ENCODE measurements around the gene TPST1.
"Not testable (repeated sequence)": the region's sequence is repeated elsewhere in the genome, so short reads cannot be mapped to it uniquely, and the experiment has no call there.

The TPST1 gene

GRCh38 chr7:66189695-66190503 is 15.2 kb upstream of the TPST1 start:
- no peak for DNase-seq

DNA sequence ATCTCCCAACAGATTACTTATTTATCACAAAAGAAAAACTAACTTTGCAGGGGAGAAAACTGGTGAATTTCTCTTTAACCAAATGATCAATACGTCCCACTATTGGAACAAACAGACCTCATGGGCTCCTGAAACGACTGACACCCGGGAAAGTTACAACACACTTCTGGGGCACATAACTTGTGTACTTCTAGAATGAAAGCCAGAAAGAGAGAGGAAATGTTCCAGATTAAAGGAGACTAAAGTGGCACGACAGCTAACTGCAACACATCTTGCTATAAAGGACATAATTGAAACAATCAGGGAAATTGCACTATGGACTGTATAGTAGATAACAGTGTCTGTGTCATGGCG is 14.7 kb upstream of the TPST1 start:
- DNase-seq = no peak

DNA sequence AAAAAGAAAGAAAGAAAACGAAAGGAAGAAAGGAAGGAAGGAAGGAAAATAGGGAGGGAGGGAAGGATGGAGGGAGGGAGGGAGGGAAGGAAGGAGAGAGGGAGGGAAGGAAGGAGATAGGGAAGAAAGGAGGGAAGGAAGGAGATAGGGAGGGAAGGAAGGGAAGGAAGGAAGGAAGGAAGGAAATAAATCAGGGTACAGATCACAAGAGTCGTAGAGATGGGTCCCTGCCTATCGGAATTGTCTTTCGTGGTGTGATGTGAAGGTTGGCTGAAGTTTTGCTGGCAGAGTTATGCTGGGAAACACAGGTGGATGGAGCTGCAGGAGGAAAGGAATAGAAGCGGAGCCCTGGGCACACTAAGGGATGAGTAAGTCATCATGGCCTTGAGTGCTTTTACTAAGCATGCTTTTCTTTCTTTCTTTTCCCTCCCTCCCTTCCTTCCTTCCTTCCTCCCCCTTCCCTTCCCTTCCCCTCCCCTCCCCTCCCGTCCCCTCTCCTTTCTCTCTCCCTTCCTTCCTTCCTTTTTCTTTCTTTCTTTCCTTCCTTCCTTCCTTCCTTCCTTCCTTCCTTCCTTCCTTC is 11.9 kb upstream of the TPST1 start:
- no peak for DNase-seq

DNA sequence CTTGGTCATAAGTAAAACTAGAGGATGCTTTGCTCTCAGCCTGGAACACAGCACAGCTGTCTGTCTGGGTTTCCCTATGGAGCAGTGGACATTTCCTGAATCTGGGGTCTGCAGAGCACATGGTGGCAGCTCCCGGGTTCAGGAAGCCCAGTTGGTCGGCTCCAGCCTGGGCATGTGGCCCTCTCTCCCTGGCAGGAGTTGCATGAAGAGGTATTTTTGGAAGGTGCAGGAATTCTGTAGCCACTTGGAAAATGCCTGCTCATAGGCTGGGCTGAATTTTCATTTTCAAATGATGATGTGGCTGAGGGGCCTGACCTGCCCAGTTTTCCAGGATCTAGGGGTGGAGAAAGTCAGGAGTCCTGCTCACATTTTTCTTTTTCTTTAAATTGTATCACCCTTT is 6.7 kb upstream of the TPST1 start:
- no peak for DNase-seq

- no peak for DNase-seq
These were observed 6.2 kb upstream of the TPST1 start for GRCh38 chr7:66198956-66199355.

- no peak for DNase-seq
These were observed 2.7 kb upstream of the TPST1 start for GRCh38 chr7:66202441-66202840.

GRCh38 chr7:66205741-66206090 is 582 bp downstream of the TPST1 start:
- no peak for DNase-seq

DNA sequence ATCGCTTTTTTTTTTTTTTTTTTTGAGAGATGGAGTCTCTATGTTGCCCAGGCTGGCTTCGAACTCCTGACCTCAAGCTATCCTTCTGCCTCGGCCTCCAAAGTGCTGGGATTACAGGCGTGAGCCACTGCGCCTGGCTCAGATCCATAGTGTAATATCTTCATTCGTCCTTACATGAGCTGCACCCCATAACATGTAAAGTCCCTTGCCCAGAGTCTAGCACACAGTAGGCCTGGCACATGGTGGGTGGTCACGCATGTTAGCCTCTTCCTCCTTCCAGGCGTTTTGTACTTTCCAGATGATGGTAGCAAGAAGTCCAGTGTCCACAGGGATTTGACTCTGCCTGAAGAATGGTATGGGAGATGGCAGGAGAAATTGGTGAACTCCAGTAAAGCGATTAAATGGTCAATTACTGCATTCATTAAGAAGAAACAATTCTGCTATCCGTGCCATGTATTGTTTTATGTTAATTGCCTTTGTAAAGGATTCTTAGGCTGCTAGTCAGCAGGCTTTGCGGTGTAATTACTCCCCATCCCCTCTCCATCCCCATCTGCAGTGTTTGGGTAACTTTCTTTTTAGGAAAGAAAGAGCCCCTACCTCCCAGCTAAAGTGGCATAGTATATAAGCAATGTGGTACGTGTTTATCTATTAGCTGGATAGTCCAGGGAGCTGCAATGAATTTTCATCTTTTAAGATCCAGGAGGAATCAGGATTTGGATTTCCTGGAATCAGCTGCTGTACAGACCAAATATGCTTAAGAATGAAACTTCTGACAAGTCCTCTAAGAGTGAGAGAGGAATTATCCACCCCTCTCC is 1.2 kb downstream of the TPST1 start:
- DNase-seq = no peak

DNA sequence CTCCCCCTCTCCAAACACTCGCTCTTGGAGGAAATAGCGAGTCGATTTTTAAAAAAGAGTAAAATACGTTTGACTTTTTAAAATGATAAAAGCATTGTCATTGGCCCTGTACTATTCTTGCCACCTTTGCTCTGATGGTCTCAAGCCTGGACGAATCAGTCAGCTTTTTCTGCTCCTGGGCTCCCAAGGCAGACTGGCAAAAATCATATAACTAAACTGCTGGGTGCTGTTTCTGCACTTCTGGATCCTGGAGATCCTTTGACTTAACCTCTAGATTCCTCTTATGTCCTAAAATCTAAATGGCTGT is 1.8 kb downstream of the TPST1 start:
- no peak for DNase-seq

GRCh38 chr7:66207540-66207939 is 2.4 kb downstream of the TPST1 start:
- DNase-seq = no peak

DNA sequence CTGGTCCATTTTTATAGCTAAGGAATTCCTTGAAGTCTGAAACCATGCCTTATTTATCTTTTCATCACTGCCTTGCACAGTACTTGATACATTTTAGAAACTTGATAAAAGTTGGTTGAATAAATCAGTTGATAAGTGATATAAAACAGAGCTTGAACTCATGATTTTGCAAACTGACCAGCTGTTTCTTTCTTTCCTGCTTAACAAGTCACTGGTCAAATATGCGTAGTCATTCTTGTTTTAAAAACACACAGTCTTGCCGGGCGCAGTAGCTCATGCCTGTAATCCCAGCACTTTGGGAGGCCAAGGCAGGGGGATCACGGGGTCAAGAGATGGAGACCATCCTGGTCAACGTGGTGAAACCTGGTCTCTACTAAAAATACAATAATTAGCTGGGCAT is 6.3 kb downstream of the TPST1 start:
- no peak for DNase-seq

- DNase-seq = no peak
These were observed 8.5 kb downstream of the TPST1 start for GRCh38 chr7:66213637-66214036.

DNA sequence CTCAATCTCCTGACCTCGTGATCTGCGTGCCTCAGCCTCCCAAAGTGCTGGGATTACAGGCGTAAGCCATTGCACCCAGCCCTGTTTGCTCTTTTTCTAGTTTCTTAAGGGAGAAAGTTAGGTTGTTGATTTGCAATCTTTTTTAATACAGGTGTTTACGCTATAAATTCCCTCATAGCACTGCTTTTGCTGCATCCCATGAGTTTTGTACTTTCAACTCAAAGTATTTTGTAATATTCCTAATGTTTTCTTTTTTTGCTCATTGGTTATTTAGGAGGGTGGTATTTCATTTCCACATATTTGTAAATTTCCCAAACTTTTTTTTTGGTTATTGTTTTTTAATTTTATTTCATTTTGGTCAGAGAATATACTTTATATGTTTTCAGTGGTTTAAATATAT is 11.6 kb downstream of the TPST1 start:
- no peak for DNase-seq

DNA sequence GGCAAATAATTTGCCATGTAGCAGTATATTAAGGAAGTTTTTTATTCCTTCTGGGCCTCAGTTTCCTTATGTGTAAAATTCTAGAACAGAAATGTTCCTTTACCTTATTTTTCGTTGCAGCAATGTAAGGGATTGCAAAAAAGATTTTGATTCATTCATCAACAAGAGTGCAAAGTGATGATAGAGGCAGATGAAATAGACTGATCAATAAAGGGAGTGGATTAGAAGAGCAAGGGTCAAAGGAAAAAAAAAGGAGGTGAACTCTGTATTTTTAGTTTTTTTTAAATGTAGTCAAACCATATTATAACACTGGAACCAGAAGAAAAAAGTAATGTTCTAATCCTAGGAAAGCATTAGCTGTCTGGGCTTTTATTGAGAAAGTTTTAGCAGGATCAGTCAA is 14.7 kb downstream of the TPST1 start:
- no peak for DNase-seq

DNA sequence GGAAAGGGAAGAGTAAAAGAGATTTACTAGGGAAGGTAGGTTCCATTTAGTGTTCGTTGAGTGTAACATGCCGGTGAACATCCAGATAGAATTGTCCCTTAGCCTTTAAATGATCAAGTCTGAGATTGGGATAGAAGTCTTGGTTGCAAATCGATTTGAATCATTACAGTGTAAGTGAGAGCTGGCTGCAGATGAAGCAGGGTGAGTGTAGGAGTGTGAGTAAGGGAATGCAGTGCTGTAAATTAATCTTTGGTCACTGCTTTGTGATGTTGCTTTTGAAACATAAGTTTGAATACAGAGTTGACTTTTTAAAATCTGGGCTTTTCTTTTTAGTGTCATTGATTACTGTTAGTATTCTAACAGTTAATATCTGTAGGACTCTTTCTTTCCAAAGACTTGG is 16.3 kb downstream of the TPST1 start:
- no peak for DNase-seq

DNA sequence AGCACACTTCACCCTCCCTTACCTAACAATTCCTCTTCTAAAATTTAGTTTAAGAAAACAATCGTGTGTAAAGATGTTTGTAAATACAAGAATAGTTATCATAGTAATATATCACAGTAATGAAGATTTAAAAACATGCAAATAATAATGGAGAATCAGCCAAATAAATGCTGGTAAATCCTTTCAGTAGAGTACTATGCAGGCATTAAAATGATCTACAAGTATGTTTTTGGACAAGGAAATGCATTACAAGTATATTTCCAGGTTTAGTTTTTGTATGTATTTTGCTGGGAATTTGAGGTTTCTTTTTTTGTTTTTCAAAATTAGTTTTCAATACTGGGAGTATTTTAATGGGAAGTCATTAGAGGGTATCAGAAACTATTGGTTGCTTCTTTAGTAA is 22.7 kb downstream of the TPST1 start:
- DNase-seq = no peak

GRCh38 chr7:66231326-66232216 is 26.4 kb downstream of the TPST1 start:
- not testable (repeated sequence) for DNase-seq

DNA sequence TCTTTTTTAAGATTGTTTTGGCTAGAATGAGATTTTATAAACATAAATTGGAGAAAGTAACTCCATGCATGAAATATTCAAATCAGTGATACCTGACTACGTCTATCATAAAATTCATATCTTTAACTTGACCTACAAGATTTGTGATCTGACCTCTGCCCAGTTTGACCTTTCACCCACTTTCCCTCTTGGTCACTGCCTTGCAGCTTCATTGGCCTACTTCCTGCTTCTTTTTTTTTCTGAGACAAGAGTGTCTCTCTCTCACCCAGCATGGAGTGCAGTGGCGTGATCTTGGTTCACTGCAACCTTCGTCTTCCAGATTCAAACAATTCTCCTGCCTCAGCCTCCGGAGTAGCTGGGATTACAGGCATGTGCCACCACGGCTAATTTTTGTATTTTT is 28.5 kb downstream of the TPST1 start:
- DNase-seq = no peak

- no peak for DNase-seq
These were observed 31.7 kb downstream of the TPST1 start for GRCh38 chr7:66236713-66237303.

DNA sequence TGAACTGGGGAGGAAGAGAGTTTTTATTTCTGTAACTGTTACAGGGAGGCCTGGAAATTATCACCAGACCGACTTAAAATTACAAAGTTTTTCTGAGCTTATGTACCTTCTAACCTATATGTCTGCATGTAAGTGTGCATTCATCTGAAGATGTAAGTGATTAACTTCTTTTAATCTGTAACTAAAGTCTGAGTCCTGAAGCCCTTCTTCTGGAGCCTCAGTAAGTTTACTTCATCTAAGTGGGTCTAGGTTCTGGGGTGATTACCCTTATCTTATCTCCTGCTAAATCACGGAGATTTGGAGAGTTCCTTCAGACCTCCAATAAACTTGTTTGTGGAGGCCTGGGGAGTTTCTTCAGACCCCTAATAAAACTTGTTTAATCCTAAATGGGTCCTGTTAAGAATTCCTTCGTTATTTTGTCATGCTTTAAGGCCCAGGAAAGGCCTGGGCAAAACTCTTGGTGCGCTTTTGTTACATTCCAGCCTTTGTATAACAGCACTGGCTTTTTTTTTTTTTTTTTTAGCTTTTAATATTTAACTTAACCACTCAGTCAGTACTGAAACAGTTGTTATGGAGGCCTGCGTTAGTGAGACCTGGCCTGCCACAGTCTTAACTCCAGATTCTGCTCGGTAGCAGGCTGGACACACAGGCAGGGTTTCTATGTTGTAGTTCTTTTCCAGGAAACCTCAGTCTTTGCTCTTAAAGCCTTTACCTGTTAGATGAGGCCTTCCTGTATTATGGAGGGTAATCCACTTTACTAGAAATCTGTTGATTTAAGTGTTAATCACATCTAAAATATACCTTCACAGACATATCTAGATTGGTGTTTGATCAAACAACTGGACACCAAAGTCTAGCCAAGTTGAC is 33.0 kb downstream of the TPST1 start:
- no peak for DNase-seq

DNA sequence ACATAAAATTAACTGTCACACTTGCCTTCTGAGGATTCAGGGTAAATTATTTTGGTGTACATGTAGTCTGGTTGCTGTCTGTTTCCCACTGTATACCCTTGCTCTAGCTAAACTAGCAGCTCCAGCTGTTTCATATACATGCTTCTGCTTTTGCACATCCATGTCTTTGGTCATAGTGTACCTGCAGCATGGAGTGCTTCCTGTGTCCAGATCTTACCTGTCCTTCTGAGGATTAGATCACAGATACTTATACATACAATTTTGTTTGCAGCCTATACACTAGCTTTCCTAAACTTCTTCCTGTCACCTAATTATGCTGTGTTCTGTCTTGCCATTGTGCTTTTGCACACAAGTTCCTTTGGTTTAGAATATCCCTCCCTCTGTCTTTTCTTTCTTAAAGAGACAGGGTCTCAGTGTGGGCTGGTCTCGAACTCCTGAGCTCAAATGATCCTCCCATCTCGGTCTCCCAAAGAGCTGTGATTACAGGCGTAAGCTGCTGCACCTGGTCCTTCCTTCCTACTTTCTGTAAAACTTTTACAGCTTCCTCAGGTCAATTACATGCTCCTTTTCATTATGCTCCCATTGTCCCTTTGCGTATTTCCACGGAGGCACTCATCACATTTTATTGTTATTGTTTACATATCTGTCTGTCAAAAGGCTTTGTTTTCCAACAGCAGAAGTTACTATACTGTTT is 33.8 kb downstream of the TPST1 start:
- no peak for DNase-seq

Data from GDM1 (cell line).